Keratinocyte (primary cell): ENCODE results near the gene TRMT1. TPM values are rescaled to one million over a fixed set of nuclear protein-coding genes. Genes with fewer than 3 reads are reported as not detected.

Experiments
- DNase-seq: peaks from one replicate; pipeline ENCODE4 v3.0.0-alpha.2; 2011; ENCODE audit warnings: low read depth, missing footprints, low spot score
- FAIRE-seq: peaks from 2 replicates; lab custom pipeline; 2011; peaks lifted over from hg19 to GRCh38; lab: Jason Lieb, UNC
- H2AFZ ChIP-seq: 2 replicates; pipeline ENCODE4 v1.6.0; 2012; ENCODE audit warnings: low read length, control low read depth, inconsistent platforms; ENCODE audit not compliant: control insufficient read depth
- H3K27ac ChIP-seq: 2 replicates; pipeline ENCODE4 v1.5.1; 2011; ENCODE audit warnings: low read length; ENCODE audit not compliant: control insufficient read depth, insufficient read depth
- H3K27me3 ChIP-seq: 3 replicates; pipeline ENCODE4 v1.6.0; 2011; ENCODE audit warnings: low read length; ENCODE audit not compliant: control insufficient read depth, insufficient read depth; ENCODE audit errors: extremely low read depth
- H3K36me3 ChIP-seq, 2 experiments: 2 replicates in 1 of 2; 3 replicates in 1 of 2; pipeline ENCODE4 v1.5.1; 2011; ENCODE audit warnings: low read length in 2 of 2, mild to moderate bottlenecking in 1 of 2; ENCODE audit not compliant: control insufficient read depth in 2 of 2, insufficient read depth in 2 of 2; ENCODE audit errors: extremely low read depth in 1 of 2
- H3K4me1 ChIP-seq: 3 replicates; pipeline ENCODE4 v1.5.1; 2011; ENCODE audit warnings: low read length; ENCODE audit not compliant: control insufficient read depth, insufficient read depth; ENCODE audit errors: extremely low read depth
- H3K4me2 ChIP-seq: 3 replicates; pipeline ENCODE4 v1.6.0; 2011; ENCODE audit warnings: low read depth, low read length; ENCODE audit not compliant: control insufficient read depth, insufficient read depth; ENCODE audit errors: extremely low read depth
- H3K4me3 ChIP-seq, 3 experiments: fragments of 200-600 bp in 1 of 3; sonication (generic) in 1 of 3; 2 replicates in 2 of 3; 3 replicates in 1 of 3; pipeline ENCODE4 v1.5.1; 2011 to 2016; ENCODE audit warnings: low read length in 3 of 3, mild to moderate bottlenecking in 3 of 3, control low read depth in 2 of 3, inconsistent platforms in 1 of 3, low read depth in 1 of 3, mixed read lengths in 1 of 3, mixed run types in 1 of 3, moderate library complexity in 1 of 3; ENCODE audit not compliant: control insufficient read depth in 2 of 3, insufficient read depth in 2 of 3; ENCODE audit errors: extremely low read depth in 1 of 3
- H3K79me2 ChIP-seq: 2 replicates; pipeline ENCODE4 v1.6.0; 2012; ENCODE audit warnings: low read length; ENCODE audit not compliant: control insufficient read depth, insufficient read depth
- H3K9ac ChIP-seq: 3 replicates; pipeline ENCODE4 v1.6.0; 2011; ENCODE audit warnings: low read length; ENCODE audit not compliant: control insufficient read depth, insufficient read depth; ENCODE audit errors: extremely low read depth
- H3K9me1 ChIP-seq: 3 replicates; pipeline ENCODE4 v1.6.0; 2011; ENCODE audit warnings: low read length; ENCODE audit not compliant: control insufficient read depth, insufficient read depth; ENCODE audit errors: extremely low read depth
- H3K9me3 ChIP-seq: 2 replicates; pipeline ENCODE4 v1.5.1; 2012; ENCODE audit warnings: low read depth, low read length; ENCODE audit not compliant: control insufficient read depth
- H4K20me1 ChIP-seq: 3 replicates; pipeline ENCODE4 v1.6.0; 2011; ENCODE audit warnings: low read length; ENCODE audit not compliant: control insufficient read depth, insufficient read depth; ENCODE audit errors: extremely low read depth
- EZH2 ChIP-seq: IDR thresholded peaks from one replicate; pipeline ENCODE4 v1.6.1; 2012; ENCODE audit warnings: inconsistent platforms, mild to moderate bottlenecking, low read length, moderate library complexity
- dilution Hi-C: fragments of 300-500 bp; cut with MboI; formaldehyde crosslinking; loops from one replicate; pipeline ENCODE4 v1.7.0; 2020; ENCODE audit warnings: low sequenced_read_pairs; ENCODE audit not compliant: extremely low pct_ligation_motif_present
- polyA plus RNA-seq, 5 experiments: library from polyadenylated mRNA; depleted of rRNA in 3 of 5; stranded (reverse) in 3 of 5; stranded (forward) in 1 of 5; unstranded in 1 of 5; fragments of >200 nt; gene quantifications; 1 replicate in 1 of 5; 2 replicates in 3 of 5; 3 replicates in 1 of 5; pipeline versions ENCODE4 v1.2.1 to v1.2.3, GENCODE V29; 2011 to 2012; ENCODE audit warnings: missing spikeins in 2 of 5, low read depth in 1 of 5, low replicate concordance in 1 of 5
- TF ChIP-seq, protein P1 (sequence below), 3 experiments: IDR thresholded peaks in 1 of 3; conservative IDR thresholded peaks in 1 of 3; optimal IDR thresholded peaks in 1 of 3; 2 replicates in 2 of 3; 3 replicates in 1 of 3; pipeline versions ENCODE3 to v1.5.1; 2011; ENCODE audit warnings: low read length in 3 of 3, mild to moderate bottlenecking in 3 of 3, moderate library complexity in 2 of 3, control low read depth in 1 of 3, inconsistent platforms in 1 of 3; ENCODE audit not compliant: insufficient read depth in 2 of 3; ENCODE audit errors: extremely low read depth in 1 of 3

TRMT1 gene
- polyA plus RNA-seq, 1 donor (not counting 4 experiments of a cell fraction or from before 2014, with no cell fraction given): 30.9 TPM

DNA sequence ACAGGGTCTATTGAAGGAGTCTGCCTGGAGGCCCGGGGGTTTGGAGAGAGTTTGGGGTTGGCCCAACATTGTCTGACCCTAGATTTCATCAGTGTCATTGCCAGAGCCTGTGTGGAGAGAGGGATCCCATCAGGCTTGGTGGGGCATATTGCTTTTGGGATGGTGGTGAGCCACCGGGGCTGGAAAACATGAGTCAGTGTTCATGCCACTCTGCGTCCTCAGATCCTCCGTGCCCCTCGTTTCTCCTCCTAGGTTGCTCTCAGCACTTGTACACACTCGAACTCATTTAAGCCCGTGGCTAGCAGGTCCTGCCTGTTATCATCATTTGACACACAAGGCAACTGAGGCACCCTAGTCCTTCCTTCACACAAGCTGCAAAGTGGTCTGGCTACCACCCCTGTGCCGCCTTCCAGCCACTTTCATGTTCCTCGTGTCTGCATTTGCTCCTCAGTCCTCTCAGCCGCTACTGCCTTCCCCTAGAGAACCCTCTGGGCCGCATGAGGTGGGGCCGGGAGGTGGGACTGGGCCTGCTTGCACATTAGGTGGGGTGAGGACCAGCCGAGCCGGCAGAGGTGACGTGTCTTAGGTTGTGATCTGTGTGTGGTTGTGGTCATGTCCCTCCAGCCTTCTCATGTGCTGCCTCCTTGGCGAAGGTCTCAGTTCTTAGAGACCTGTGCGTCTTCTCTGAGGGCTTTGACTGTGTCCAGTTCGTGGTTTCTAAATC lies 5.2 kb upstream of the TRMT1 start:
- Histone ChIP-seq H3K4me3 (no peak overlapping the region), H4K20me1 (peaks cover 27% of the 10 kb centered on the region), H3K27ac (no peak overlapping the region), H3K9ac (no peak overlapping the region), H3K27me3 (no peaks in the 10 kb centered on the region), H3K36me3 (peaks cover 18 to 27% of the 10 kb centered on the region in 2 experiments), H3K4me1 (peaks cover 20% of the 10 kb centered on the region), H3K4me2 (no peak overlapping the region), H3K9me3 (no peaks in the 10 kb centered on the region), H3K9me1 (no peaks in the 10 kb centered on the region), H2AFZ (no peak overlapping the region), H3K79me2 (peaks cover 80% of the 10 kb centered on the region)
- FAIRE-seq: no peak
- DNase-seq: no peak
- TF ChIP-seq EZH2: no peak
- TF ChIP-seq, protein P1, sequence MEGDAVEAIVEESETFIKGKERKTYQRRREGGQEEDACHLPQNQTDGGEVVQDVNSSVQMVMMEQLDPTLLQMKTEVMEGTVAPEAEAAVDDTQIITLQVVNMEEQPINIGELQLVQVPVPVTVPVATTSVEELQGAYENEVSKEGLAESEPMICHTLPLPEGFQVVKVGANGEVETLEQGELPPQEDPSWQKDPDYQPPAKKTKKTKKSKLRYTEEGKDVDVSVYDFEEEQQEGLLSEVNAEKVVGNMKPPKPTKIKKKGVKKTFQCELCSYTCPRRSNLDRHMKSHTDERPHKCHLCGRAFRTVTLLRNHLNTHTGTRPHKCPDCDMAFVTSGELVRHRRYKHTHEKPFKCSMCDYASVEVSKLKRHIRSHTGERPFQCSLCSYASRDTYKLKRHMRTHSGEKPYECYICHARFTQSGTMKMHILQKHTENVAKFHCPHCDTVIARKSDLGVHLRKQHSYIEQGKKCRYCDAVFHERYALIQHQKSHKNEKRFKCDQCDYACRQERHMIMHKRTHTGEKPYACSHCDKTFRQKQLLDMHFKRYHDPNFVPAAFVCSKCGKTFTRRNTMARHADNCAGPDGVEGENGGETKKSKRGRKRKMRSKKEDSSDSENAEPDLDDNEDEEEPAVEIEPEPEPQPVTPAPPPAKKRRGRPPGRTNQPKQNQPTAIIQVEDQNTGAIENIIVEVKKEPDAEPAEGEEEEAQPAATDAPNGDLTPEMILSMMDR (optimal IDR thresholded peaks at IDR 0.05 in 1 of 3, IDR thresholded peaks at IDR 0.05 in 1 of 3, conservative IDR thresholded peaks at IDR 0.05 in 1 of 3; ENCODE audit: extremely low read depth in 1 of 3, insufficient read depth in 2 of 3, low read length in 3 of 3): no peak
- dilution Hi-C loops: no loop called here

DNA sequence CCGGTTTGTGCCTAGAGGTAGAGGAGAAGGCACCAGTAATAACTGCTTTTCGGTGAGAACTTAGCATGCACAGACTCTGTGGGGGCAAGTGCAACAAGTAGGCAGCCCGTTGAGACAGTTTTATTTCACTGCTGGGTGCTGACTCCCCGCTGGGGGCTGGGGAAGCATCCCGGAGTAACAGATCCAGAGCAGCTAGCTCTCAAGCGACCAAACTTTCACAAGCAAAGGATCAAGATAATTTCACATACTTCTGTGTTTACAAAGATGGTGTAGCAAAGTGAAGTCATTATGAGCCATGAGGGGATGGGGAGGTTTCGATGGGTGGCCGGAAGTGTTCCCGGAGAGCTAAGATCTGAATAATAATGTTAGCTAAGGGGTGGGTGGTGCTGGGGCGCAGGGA lies 4.3 kb upstream of the TRMT1 start:
- no peak for TF ChIP-seq EZH2
- TF ChIP-seq, protein P1 (optimal IDR thresholded peaks at IDR 0.05 in 1 of 3, IDR thresholded peaks at IDR 0.05 in 1 of 3, conservative IDR thresholded peaks at IDR 0.05 in 1 of 3; ENCODE audit: extremely low read depth in 1 of 3, insufficient read depth in 2 of 3, low read length in 3 of 3): no peak

More for the DNA sequence above, 4.3 kb upstream of the TRMT1 start:
- no peak overlapping the region for H3K4me2 ChIP-seq
- H3K27me3 ChIP-seq: no peaks in the 10 kb centered on the region
- H2AFZ ChIP-seq: no peak overlapping the region
- DNase-seq: no peak
- H4K20me1 ChIP-seq: peaks cover 22% of the 10 kb centered on the region
- H3K79me2 ChIP-seq: peaks cover 76% of the 10 kb centered on the region
- no peak overlapping the region for H3K9ac ChIP-seq
- H3K27ac ChIP-seq: no peak overlapping the region
- FAIRE-seq: no peak
- H3K4me3 ChIP-seq: no peak overlapping the region
- no peaks in the 10 kb centered on the region for H3K9me3 ChIP-seq
- H3K36me3 ChIP-seq: peaks cover 16 to 27% of the 10 kb centered on the region in 2 experiments
- no peaks in the 10 kb centered on the region for H3K9me1 ChIP-seq
- H3K4me1 ChIP-seq: peaks cover 21% of the 10 kb centered on the region
- dilution Hi-C loops: no loop called here
